HG03354 (cell line): ENCODE data around the gene ZNF609.

ENCODE experiments used
- ATAC-seq: cut with Tn5 transposase; IDR thresholded peaks from one replicate; pipeline ENCODE4 v1.9.1; 2021; ENCODE audit warnings: mild to moderate bottlenecking; ENCODE audit not compliant: unreplicated experiment, poor library complexity, severe bottlenecking

ZNF609 gene

GRCh38 chr15:64530472-64530871 lies 70.1 kb downstream of the ZNF609 start:
- ATAC-seq: no peak

GRCh38 chr15:64530918-64531317 lies 70.5 kb downstream of the ZNF609 start:
- no peak for ATAC-seq

- ATAC-seq: no peak
These were observed 72.3 kb downstream of the ZNF609 start for GRCh38 chr15:64532521-64533315.

- no peak for ATAC-seq
These were observed 75.3 kb downstream of the ZNF609 start for GRCh38 chr15:64535460-64536243.

- no peak for ATAC-seq
These were observed 76.0 kb downstream of the ZNF609 start for GRCh38 chr15:64536244-64536836.

- no peak for ATAC-seq
These were observed 81.7 kb downstream of the ZNF609 start for GRCh38 chr15:64542091-64542490.

- ATAC-seq: no peak
These were observed 84.1 kb downstream of the ZNF609 start for GRCh38 chr15:64544450-64544849.

GRCh38 chr15:64547275-64547674 lies 86.9 kb downstream of the ZNF609 start:
- ATAC-seq: no peak

- no peak for ATAC-seq
These were observed 87.9 kb downstream of the ZNF609 start for GRCh38 chr15:64548235-64548634.

- ATAC-seq: no peak
These were observed 89.5 kb downstream of the ZNF609 start for GRCh38 chr15:64549860-64550259.

GRCh38 chr15:64552281-64552948 lies 92.0 kb downstream of the ZNF609 start:
- ATAC-seq: no peak

- ATAC-seq: no peak
These were observed 98.2 kb downstream of the ZNF609 start for GRCh38 chr15:64558460-64559179.

GRCh38 chr15:64559243-64559642 lies 98.9 kb downstream of the ZNF609 start:
- ATAC-seq: no peak

- no peak for ATAC-seq
These were observed 100.1 kb downstream of the ZNF609 start for GRCh38 chr15:64560501-64560900.

GRCh38 chr15:64560998-64561397 lies 100.6 kb downstream of the ZNF609 start:
- no peak for ATAC-seq

- no peak for ATAC-seq
These were observed 101.7 kb downstream of the ZNF609 start for GRCh38 chr15:64562003-64562640.

- ATAC-seq: no peak
These were observed 105.7 kb downstream of the ZNF609 start for GRCh38 chr15:64566102-64566501.

- no peak for ATAC-seq
These were observed 106.5 kb downstream of the ZNF609 start for GRCh38 chr15:64566629-64567427.
